WTC11 (cell line): ENCODE results near the gene ZNF689. TPM values are rescaled to one million over a fixed set of nuclear protein-coding genes. Genes with fewer than 3 reads are reported as not detected.

ENCODE experiments used
- ATAC-seq: fragments of 200-7000 bp; cut with Tn5 transposase; 2 replicates; pipeline ENCODE4 v1.10.0; 2021; ENCODE audit warnings: mild to moderate bottlenecking, moderate library complexity
- CTCF ChIA-PET: fragments of 300-600 bp; sonication (Branson Sonifier 250); formaldehyde crosslinking; loops from one replicate; lab custom pipeline; 2021; ENCODE audit warnings: antibody characterized with exemption; lab: Charles Lee
- POLR2A ChIA-PET: fragments of 350-600 bp; sonication (Branson Sonifier 250); formaldehyde crosslinking; loops from one replicate; lab custom pipeline; 2021; ENCODE audit warnings: antibody characterized with exemption; lab: Charles Lee
- DNase-seq: peaks from one replicate; pipeline ENCODE4 v3.0.0; 2021; ENCODE audit warnings: low spot score
- H3K27ac Mint-ChIP-seq: 2 replicates; pipeline ENCODE4 v1.8.0; 2021; ENCODE audit warnings: mixed read lengths
- H3K27me3 Mint-ChIP-seq: 2 replicates; pipeline ENCODE4 v1.8.0; 2021; ENCODE audit warnings: low read depth, mild to moderate bottlenecking, moderate library complexity, mixed read lengths
- H3K36me3 Mint-ChIP-seq: 2 replicates; pipeline ENCODE4 v1.8.0; 2021; ENCODE audit warnings: mixed read lengths
- H3K4me1 Mint-ChIP-seq: 2 replicates; pipeline ENCODE4 v1.8.0; 2022; ENCODE audit warnings: mixed read lengths
- H3K4me3 Mint-ChIP-seq: 2 replicates; pipeline ENCODE4 v1.8.0; 2021; ENCODE audit warnings: mild to moderate bottlenecking, moderate library complexity, mixed read lengths
- H3K9me3 Mint-ChIP-seq: 2 replicates; pipeline ENCODE4 v1.8.0; 2021; ENCODE audit warnings: mixed read lengths
- AFF4 ChIP-seq: sonication (generic); formaldehyde crosslinking; IDR thresholded peaks from 2 replicates; pipeline ENCODE4 v1.8.1; 2023; ENCODE audit warnings: mild to moderate bottlenecking, missing genetic modification reagents, borderline replicate concordance
- ATF3 ChIP-seq: sonication (generic); formaldehyde crosslinking; conservative IDR thresholded peaks from 2 replicates; pipeline ENCODE4 v1.8.1; 2022; ENCODE audit warnings: mild to moderate bottlenecking, missing genetic modification reagents
- ATF6 ChIP-seq: sonication (generic); formaldehyde crosslinking; IDR thresholded peaks from 2 replicates; pipeline ENCODE4 v1.8.1; 2023; ENCODE audit warnings: mild to moderate bottlenecking, missing genetic modification reagents
- CDX4 ChIP-seq: fragments of 250-450 bp; sonication (Bioruptor Pico); IDR thresholded peaks from 2 replicates; pipeline ENCODE4 v1.9.0; 2021; ENCODE audit warnings: moderate library complexity, mild to moderate bottlenecking, inconsistent platforms, borderline replicate concordance
- FOXP4 ChIP-seq: sonication (generic); formaldehyde crosslinking; IDR thresholded peaks from 2 replicates; pipeline ENCODE4 v1.8.0; 2022; ENCODE audit warnings: mild to moderate bottlenecking, missing genetic modification reagents
- HMGXB4 ChIP-seq: sonication (generic); formaldehyde crosslinking; IDR thresholded peaks from 2 replicates; pipeline ENCODE4 v1.8.1; 2023; ENCODE audit warnings: mild to moderate bottlenecking, moderate library complexity, missing genetic modification reagents
- IRF1 ChIP-seq: sonication (generic); formaldehyde crosslinking; IDR thresholded peaks from 2 replicates; pipeline ENCODE4 v1.8.0; 2023; ENCODE audit warnings: missing genetic modification reagents
- MYBL2 ChIP-seq: sonication (generic); formaldehyde crosslinking; IDR thresholded peaks from 2 replicates; pipeline ENCODE4 v1.8.1; 2023; ENCODE audit warnings: mild to moderate bottlenecking, moderate library complexity, missing genetic modification reagents
- SMAD4 ChIP-seq: sonication (generic); formaldehyde crosslinking; IDR thresholded peaks from 2 replicates; pipeline ENCODE4 v1.8.0; 2022; ENCODE audit warnings: mild to moderate bottlenecking, missing genetic modification reagents
- TEAD1 ChIP-seq: sonication (generic); formaldehyde crosslinking; IDR thresholded peaks from 2 replicates; pipeline ENCODE4 v1.8.0; 2022; ENCODE audit warnings: mild to moderate bottlenecking, missing genetic modification reagents
- TP53 ChIP-seq: sonication (generic); formaldehyde crosslinking; IDR thresholded peaks from 2 replicates; pipeline ENCODE4 v1.8.1; 2023; ENCODE audit warnings: mild to moderate bottlenecking, missing genetic modification reagents
- ZMAT4 ChIP-seq: fragments of 250-450 bp; sonication (Bioruptor Pico); IDR thresholded peaks from 2 replicates; pipeline ENCODE4 v1.9.0; 2021; ENCODE audit warnings: mild to moderate bottlenecking
- ZNF317 ChIP-seq: sonication (generic); formaldehyde crosslinking; IDR thresholded peaks from 2 replicates; pipeline ENCODE4 v1.8.1; 2023; ENCODE audit warnings: low read depth, mild to moderate bottlenecking, moderate library complexity, missing genetic modification reagents, borderline replicate concordance
- ZNF396 ChIP-seq: fragments of 250-450 bp; sonication (Bioruptor Pico); IDR thresholded peaks from 2 replicates; pipeline ENCODE4 v1.8.0; 2021; ENCODE audit warnings: mild to moderate bottlenecking, moderate library complexity, borderline replicate concordance
- ZNF532 ChIP-seq: fragments of 250-450 bp; sonication (Bioruptor Pico); IDR thresholded peaks from 2 replicates; pipeline ENCODE4 v1.9.0; 2021; ENCODE audit warnings: mild to moderate bottlenecking, borderline replicate concordance
- total RNA-seq: library from RNA; stranded (reverse); gene quantifications from 3 replicates; pipeline ENCODE4 v1.2.3, GENCODE V29; 2021

ZNF689 gene
- total RNA-seq, 1 experiment from 2014 or later: 13.2 TPM

- TF ChIP-seq FOXP4 (CRISPR knock-in tag) (no peak), ZNF396 (CRISPR knock-in tag) (no peak), ZNF532 (CRISPR knock-in tag) (no peak), AFF4 (CRISPR knock-in tag) (no peak), CDX4 (CRISPR knock-in tag) (no peak), TP53 (CRISPR knock-in tag) (no peak), HMGXB4 (CRISPR knock-in tag) (no peak)
Observed at GRCh38 chr16:30602616-30603277, 7.4 kb downstream of the ZNF689 start (continued).

- CTCF ChIA-PET: interaction anchor here (0.6 to 4.7 kb wide), 4 partner anchors 14 to 550 kb away, joined by 3 to 41 read pairs (median 6); partner anchors contain the start of gene DCTPP1
- POLR2A ChIA-PET: interaction anchor here (1.4 kb wide), 1 partner anchor 8 kb away, joined by 4 read pairs; the partner anchor contains the start of gene ZNF689
- Mint-ChIP-seq H3K4me3 (no peak overlapping the region), H3K36me3 (peaks cover 30% of the 10 kb centered on the region), H3K27me3 (no peaks in the 10 kb centered on the region), H3K27ac (0 out of 2 replicates have a peak overlapping the region, but pooled peaks have one; percentile 18), H3K9me3 (no peaks in the 10 kb centered on the region), H3K4me1 (no peaks in the 10 kb centered on the region)
- TF ChIP-seq ATF6 (CRISPR knock-in tag): no peak
- no peak for TF ChIP-seq SMAD4
- TF ChIP-seq MYBL2 (CRISPR knock-in tag): no peak
- no peak for TF ChIP-seq ZNF317 (CRISPR knock-in tag)
- TF ChIP-seq ZMAT4 (CRISPR knock-in tag): no peak
- no peak for TF ChIP-seq IRF1 (CRISPR knock-in tag)
- TF ChIP-seq ATF3 (CRISPR knock-in tag): no peak
- no peak for TF ChIP-seq TEAD1
- ATAC-seq (no peak), DNase-seq (no peak)
Observed at GRCh38 chr16:30601966-30602365, 8.2 kb downstream of the ZNF689 start.
